Stimulated activated CD4-positive, alpha-beta T cell treated with anti-CD3 and anti-CD28 coated beads, Interleukin-15, amount 100 ng/mL, for 48 hours (primary cell): ENCODE results near the gene TRIM16.
"Not testable (repeated sequence)": the region's sequence is repeated elsewhere in the genome, so short reads cannot be mapped to it uniquely, and the experiment has no call there.

Experiments used
- DNase-seq, 2 donors: peaks; one replicate each; pipeline ENCODE4 v3.0.0-alpha.2; 2020; ENCODE audit warnings: low read depth in 2 of 2

TRIM16 gene

GRCh38 chr17:15616828-15617227 is 67.3 kb downstream of the TRIM16 start:
- DNase-seq, result not testable (repeated sequence)

- DNase-seq, result not testable (repeated sequence)
Measured at GRCh38 chr17:15615850-15616249, 68.3 kb downstream of the TRIM16 start.

- not testable (repeated sequence) for DNase-seq
Measured at GRCh38 chr17:15613111-15613510, 71.0 kb downstream of the TRIM16 start.

- DNase-seq, result not testable (repeated sequence)
Measured at GRCh38 chr17:15592960-15593359, 91.2 kb downstream of the TRIM16 start.

GRCh38 chr17:15591986-15592385 is 92.1 kb downstream of the TRIM16 start:
- not testable (repeated sequence) for DNase-seq

GRCh38 chr17:15590844-15591243 is 93.3 kb downstream of the TRIM16 start:
- DNase-seq, result not testable (repeated sequence)

GRCh38 chr17:15589544-15590536 is 94.3 kb downstream of the TRIM16 start:
- DNase-seq, result peak; percentile 4 to 27

- DNase-seq, result not testable (repeated sequence)
Measured at GRCh38 chr17:15588017-15588416, 96.1 kb downstream of the TRIM16 start.

- DNase-seq, result not testable (repeated sequence)
Measured at GRCh38 chr17:15583313-15583712, 100.8 kb downstream of the TRIM16 start.

GRCh38 chr17:15581462-15581861 is 102.6 kb downstream of the TRIM16 start:
- DNase-seq, result not testable (repeated sequence)
